Body of pancreas (tissue), 4 donors: ENCODE measurements around the gene URB2. TPM values are rescaled to one million over a fixed set of nuclear protein-coding genes. Genes with fewer than 3 reads are reported as not detected.

Experiments used
- ATAC-seq: fragments of 150-250 bp; one replicate; pipeline ENCODE4 v1.9.1; 2016
- DNase-seq, 4 donors: peaks; one replicate each; pipeline ENCODE4 v3.0.0-alpha.2; 2019
- H3K27ac ChIP-seq, 4 donors: fragments of 200-600 bp; sonication (generic); 1 replicate in 3 of 4; 2 replicates in 1 of 4; pipeline versions ENCODE4 v1.5.1 to v1.6.1; 2016 to 2019; ENCODE audit warnings: mild to moderate bottlenecking in 1 of 4, mixed read lengths in 1 of 4, moderate library complexity in 1 of 4
- H3K27me3 ChIP-seq, 2 donors: fragments of 200-600 bp; sonication (generic); one replicate each; pipeline ENCODE4 v1.6.0; 2016; ENCODE audit warnings: mild to moderate bottlenecking in 1 of 2
- H3K36me3 ChIP-seq, 2 donors: fragments of 200-600 bp; sonication (generic); replicated peaks in 1 of 2; 2 replicates each; pipeline ENCODE4 v1.5.1; 2016; ENCODE audit warnings: low read depth in 2 of 2; ENCODE audit not compliant: insufficient read depth in 1 of 2
- H3K4me1 ChIP-seq: fragments of 200-600 bp; sonication (generic); one replicate; pipeline ENCODE4 v1.6.0; 2016
- H3K4me3 ChIP-seq, 2 donors: fragments of 200-600 bp; sonication (generic); 1 replicate in 1 of 2; 2 replicates in 1 of 2; pipeline ENCODE4 v1.5.1; 2016 to 2019
- H3K9me3 ChIP-seq, 3 donors: fragments of 200-600 bp; sonication (generic); 1 replicate in 2 of 3; 2 replicates in 1 of 3; pipeline ENCODE4 v1.5.1; 2016
- POLR2A ChIP-seq, 3 donors: fragments of 450-650 bp; IDR thresholded peaks; one replicate each; pipeline ENCODE4 v1.6.1; 2016; ENCODE audit warnings: antibody characterized with exemption in 3 of 3, mild to moderate bottlenecking in 2 of 3
- WGBS, 2 donors: methylation state at CpG; one replicate each; pipeline ENCODE4 v1.1.5; 2017; 5-methylcytosine and 5-hydroxymethylcytosine counted together
- intact Hi-C: fragments of 100-400 bp; cut with DNase I; formaldehyde crosslinking; loops from one replicate; pipeline ENCODE4 v1.15.1; 2023
- total RNA-seq, 2 donors: library from RNA; depleted of rRNA; stranded (reverse); fragments of >200 nt; gene quantifications; one replicate each; pipeline ENCODE4 v1.1.0, GENCODE V29; 2016
- TF ChIP-seq, protein P1 (sequence below), 7 experiments: fragments of 450-650 bp in 4 of 7; fragments of 200-600 bp in 3 of 7; sonication (generic) in 3 of 7; IDR thresholded peaks; one replicate each; pipeline ENCODE4 v1.5.1; 2016 to 2019; ENCODE audit warnings: antibody characterized with exemption in 7 of 7

URB2 gene
- total RNA-seq, 2 donors from 2014 or later, result 4.2 to 8.2 TPM

DNA sequence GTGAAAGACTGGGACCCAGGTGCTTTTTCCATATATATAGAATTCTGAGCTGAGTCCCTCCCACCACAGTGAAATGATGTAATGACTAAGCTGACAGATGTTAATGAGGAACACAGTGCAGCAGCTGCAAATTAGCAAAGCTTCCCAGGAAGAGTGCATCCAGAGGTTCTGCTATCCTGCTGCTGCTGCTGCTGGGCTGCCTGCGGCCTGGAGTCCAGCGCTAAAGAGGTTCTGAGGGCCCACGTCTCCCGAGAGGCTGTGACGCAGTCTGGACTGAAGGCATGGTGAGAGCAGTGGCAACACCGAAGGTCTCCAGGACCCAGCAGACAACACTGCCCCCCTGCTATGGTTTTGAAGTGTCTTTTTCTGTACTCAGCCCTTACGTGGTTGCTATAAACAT, 63.9 kb downstream of the URB2 start:
- no peaks in the 10 kb centered on the region for H3K36me3 ChIP-seq
- no peaks in the 10 kb centered on the region for H3K27me3 ChIP-seq
- WGBS, 2 donors, result 90 to 97% methylated on average over 7 of the region's 7 CpGs
- no peak overlapping the region for H3K27ac ChIP-seq
- ATAC-seq, result no peak
- H3K4me3 ChIP-seq, result no peak overlapping the region
- no peaks in the 10 kb centered on the region for H3K4me1 ChIP-seq
- no peak for TF ChIP-seq POLR2A (IDR thresholded peaks at IDR 0.05)
- TF ChIP-seq, protein P1, sequence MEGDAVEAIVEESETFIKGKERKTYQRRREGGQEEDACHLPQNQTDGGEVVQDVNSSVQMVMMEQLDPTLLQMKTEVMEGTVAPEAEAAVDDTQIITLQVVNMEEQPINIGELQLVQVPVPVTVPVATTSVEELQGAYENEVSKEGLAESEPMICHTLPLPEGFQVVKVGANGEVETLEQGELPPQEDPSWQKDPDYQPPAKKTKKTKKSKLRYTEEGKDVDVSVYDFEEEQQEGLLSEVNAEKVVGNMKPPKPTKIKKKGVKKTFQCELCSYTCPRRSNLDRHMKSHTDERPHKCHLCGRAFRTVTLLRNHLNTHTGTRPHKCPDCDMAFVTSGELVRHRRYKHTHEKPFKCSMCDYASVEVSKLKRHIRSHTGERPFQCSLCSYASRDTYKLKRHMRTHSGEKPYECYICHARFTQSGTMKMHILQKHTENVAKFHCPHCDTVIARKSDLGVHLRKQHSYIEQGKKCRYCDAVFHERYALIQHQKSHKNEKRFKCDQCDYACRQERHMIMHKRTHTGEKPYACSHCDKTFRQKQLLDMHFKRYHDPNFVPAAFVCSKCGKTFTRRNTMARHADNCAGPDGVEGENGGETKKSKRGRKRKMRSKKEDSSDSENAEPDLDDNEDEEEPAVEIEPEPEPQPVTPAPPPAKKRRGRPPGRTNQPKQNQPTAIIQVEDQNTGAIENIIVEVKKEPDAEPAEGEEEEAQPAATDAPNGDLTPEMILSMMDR (IDR thresholded peaks at IDR 0.05), result no peak
- intact Hi-C loops, result no loop called here
- no peak for DNase-seq
- H3K9me3 ChIP-seq, result peaks cover 0 to 3% (median 0%) of the 10 kb centered on the region in 3 donors

DNA sequence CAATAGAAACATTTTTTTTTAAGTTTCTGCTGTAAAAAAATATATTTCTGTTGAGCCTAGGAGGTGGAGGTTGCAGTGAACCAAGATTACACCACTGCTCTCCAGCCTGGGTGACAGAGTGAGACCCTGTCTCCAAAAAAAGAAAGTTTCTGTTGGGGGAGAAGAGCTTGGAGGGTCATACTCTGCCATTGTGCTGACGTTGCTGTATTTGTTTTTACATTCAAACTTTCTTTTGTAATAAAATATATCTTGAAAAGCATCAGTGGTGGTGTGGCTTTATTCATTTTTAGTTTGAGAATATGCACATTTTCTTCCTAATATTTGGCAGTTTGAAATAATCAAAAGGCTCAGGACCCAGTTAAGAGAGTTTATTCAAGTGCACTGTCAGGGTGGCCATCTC, 64.6 kb downstream of the URB2 start:
- H3K36me3 ChIP-seq, result no peaks in the 10 kb centered on the region
- no peaks in the 10 kb centered on the region for H3K27me3 ChIP-seq
- no peaks in the 10 kb centered on the region for H3K9me3 ChIP-seq
- ATAC-seq (no peak), DNase-seq (no peak)
- no peak overlapping the region for H3K27ac ChIP-seq
- intact Hi-C loops, result no loop called here
- TF ChIP-seq, protein P1 (IDR thresholded peaks at IDR 0.05), result no peak
- no peak for TF ChIP-seq POLR2A (IDR thresholded peaks at IDR 0.05)
- WGBS, 2 donors, result 62 to 67% methylated on average over 1 of the region's 1 CpG
- H3K4me1 ChIP-seq, result no peaks in the 10 kb centered on the region
- no peak overlapping the region for H3K4me3 ChIP-seq

DNA sequence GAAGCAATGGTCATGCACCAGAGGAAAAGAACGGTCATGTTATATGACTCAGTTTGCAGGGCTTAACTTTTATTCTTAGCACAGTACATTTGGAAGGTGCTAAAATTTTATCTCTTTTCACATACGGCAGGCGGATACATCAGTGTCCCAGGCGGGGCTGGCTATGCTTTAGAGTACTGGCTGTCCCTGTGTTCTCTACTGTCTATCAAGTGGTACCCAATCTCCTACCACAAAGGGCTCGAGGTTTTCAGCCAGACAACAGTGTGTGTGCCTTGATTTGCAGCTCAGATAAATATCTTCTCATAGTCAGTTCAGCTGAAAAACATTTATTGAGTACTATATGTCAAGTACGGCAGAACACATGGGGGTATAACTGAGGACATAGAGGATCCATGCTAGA, 65.3 kb downstream of the URB2 start:
- no peak overlapping the region for H3K4me3 ChIP-seq
- DNase-seq (peak in 1 of 4 donors; percentile 7), ATAC-seq (no peak)
- H3K36me3 ChIP-seq, result no peaks in the 10 kb centered on the region
- intact Hi-C loops, result no loop called here
- no peaks in the 10 kb centered on the region for H3K27me3 ChIP-seq
- H3K27ac ChIP-seq, result no peak overlapping the region
- WGBS, 2 donors, result 91 to 93% methylated on average over 6 of the region's 6 CpGs
- H3K9me3 ChIP-seq, result no peaks in the 10 kb centered on the region
- H3K4me1 ChIP-seq, result no peaks in the 10 kb centered on the region
- TF ChIP-seq POLR2A (IDR thresholded peaks at IDR 0.05), result no peak
- TF ChIP-seq, protein P1 (IDR thresholded peaks at IDR 0.05), result no peak

DNA sequence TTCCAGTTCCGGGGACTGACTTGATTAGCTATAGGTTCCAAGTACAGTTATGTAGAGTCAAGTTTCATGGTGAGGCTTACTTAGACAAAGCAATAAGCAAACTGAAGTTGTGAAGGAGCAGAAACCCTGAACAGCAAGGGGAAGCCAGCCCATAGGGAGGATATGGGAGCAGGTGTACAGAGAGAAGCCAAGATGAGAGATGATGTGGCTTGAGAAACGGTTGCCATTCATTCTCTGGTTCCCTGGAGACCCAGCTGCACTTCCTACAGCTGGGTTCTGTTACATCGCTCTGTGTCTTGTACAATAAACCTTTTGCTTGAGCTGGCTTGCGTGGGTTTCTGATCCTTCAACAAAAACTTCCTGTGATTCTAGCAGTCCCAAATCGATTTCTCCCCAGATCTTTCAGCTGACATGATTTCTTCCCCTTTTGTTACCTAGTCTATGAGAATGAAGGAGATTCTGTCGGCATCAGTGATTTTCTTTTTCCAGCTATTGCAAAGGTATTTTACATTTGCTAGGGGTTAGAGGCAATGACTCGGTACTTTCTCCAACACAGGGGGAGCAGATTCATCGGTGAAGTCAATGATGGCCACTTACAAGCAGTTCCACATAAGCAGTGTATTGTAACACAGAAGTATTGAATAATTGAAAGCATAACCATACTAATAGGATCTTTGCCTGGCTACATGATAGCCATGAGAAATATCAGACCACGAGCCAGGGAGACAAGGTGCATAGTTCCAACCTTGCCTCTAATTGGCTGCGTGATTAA, 67.3 kb downstream of the URB2 start:
- no peak for ATAC-seq

More for the DNA sequence above, 67.3 kb downstream of the URB2 start:
- WGBS, 2 donors, result 75 to 76% methylated on average over 10 of the region's 10 CpGs
- TF ChIP-seq, protein P1 (IDR thresholded peaks at IDR 0.05), result no peak
- Histone ChIP-seq H3K4me3 (no peak overlapping the region), H3K27ac (no peak overlapping the region), H3K36me3 (no peaks in the 10 kb centered on the region), H3K27me3 (no peaks in the 10 kb centered on the region), H3K9me3 (no peaks in the 10 kb centered on the region), H3K4me1 (no peaks in the 10 kb centered on the region)
- no peak for DNase-seq
- intact Hi-C loops, result no loop called here
